NCI-H128 (cell line): Measurements from ENCODE around the gene SLC7A14.

Source experiments
- DNase-seq: peaks from one replicate; lab custom pipeline; 2025; ENCODE audit not compliant: unreplicated experiment; lab: John Stamatoyannopoulos, UW

The SLC7A14 gene

DNA sequence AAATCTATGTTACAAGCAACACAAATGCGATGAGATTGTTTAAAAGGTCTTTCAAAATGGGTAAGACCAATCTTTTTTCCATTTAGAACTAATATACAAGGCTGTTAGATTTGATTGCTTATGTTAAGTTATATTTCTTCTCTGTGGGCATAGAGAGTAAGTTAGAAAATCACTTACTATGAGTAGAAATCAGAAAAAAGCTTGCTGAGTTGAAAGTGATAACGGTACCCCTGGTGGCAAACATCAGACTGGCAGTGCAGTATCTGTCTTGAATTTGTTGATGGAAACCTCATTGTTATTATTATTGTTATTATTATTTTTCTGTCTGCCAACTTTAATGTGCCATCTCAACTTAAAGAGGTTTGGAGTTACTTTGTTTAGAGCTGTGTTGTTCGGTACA is 154.8 kb downstream of the SLC7A14 start:
- DNase-seq: no peak

DNA sequence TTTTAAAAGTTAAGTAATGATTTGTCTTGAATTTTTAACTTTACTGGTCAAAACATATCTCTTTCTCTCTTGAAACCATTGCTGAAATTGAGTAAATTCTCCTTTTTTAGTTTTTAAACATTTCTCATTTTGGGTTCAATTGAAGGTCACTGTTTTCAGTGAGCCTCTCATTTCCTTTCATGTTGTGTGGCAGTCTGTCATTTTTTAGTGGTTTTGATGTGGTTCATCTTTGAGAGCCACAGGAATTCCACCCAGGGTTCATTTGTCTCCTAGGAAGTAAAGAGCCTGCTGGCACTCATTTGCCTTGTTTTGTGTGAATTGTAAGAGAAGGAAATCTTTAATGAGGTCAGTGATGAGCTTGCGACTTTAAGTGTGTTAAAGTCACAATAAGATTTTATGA is 156.8 kb downstream of the SLC7A14 start:
- DNase-seq: no peak

DNA sequence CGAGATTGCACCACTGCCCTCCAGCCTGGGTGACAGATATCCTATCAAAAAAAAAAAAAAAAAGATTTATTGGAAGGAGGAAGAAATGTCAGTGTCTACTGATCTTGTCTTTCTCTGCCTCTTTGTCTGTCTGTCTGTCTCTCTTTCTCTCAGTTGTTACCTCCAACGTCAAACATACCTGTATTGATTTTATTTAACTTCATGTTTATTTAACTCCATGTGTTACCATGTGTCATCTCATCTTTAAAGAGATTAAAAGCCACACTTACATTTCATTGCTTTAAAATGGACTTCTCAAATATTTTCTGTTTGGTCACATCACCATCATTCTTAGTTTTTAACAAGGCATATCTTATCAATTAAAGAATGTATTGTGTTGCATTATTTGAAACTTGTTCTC is 157.8 kb downstream of the SLC7A14 start:
- DNase-seq: no peak

DNA sequence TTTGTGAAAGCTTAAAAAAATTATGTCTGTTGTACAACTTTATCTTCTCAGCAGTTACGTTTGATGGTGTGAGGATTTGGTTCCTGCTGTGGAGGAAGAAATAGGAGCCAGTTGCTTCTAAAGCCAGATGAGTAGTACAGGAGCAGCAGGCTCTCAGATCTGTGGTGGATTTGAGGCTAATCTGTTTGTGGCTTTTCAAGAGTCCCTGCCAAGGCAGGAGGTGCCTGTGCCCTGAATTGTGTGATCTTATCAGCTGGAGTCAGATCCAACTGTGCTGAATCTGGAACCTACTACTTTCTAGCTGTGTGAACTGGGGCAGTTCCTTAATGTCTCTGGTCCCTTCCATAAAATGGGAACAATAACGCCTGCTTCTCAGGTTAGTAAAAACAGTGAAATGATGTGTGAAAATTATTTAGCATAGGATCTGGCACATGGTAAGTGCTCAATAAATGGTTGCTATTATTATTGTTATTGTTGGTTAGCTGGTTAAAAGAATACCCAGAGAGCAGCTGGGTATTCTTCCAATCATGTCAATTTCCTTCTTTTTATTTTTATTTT is 159.6 kb downstream of the SLC7A14 start:
- DNase-seq: no peak

DNA sequence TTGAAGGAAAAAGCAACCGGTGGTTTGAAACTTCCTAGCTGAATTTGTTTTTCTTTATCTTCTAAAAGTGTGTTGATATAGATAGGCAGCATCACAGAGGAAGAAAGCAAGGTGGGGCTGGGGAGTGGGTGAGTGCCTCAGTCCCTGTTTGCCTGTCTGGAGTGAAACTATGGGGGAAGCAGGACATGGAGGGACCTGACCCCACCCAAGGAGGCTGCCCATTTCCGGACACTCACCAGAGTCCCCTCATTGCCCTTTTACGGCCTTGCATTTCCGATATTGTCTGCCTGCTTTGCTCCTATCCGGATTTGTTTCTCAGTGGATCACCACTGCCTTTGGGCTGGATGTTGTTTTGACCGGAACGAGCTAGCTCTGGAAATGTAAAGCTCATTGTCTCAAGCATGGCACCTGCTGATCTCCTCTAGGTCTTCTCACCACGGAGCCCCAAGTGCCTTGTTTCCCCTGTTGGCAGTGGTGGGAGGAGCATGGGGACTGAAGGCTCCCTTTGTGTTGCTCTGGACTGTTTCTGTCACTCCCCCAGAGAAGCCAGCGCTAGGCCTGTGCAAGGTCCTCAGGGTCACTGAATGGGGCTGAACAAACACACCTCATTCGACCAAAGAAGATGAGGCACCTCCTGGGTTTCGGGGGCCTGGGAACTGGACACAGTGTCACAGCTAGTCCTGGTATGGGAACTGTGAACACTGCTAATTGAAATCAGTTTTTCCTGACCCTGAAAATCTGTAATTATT is 160.2 kb downstream of the SLC7A14 start:
- DNase-seq: no peak

DNA sequence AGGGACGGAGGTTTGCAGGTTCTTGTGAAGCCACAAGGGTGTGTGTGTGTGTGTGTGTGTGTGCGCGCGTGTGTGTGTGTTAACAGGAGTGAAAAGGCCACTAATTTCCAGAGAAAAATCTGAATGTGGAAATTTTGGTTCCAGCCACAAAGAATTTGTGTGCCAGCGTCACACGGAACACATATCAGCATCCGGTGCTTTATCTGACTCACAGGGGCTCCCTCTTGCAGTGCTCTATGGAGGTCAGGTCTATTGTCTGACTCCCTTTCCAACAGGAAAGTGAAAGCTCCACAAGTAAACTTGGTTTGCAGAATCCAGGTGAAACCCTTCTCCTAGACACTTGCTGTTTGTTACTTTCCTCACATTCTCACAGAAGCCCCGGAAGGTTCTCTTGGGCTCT is 161.0 kb downstream of the SLC7A14 start:
- no peak for DNase-seq

DNA sequence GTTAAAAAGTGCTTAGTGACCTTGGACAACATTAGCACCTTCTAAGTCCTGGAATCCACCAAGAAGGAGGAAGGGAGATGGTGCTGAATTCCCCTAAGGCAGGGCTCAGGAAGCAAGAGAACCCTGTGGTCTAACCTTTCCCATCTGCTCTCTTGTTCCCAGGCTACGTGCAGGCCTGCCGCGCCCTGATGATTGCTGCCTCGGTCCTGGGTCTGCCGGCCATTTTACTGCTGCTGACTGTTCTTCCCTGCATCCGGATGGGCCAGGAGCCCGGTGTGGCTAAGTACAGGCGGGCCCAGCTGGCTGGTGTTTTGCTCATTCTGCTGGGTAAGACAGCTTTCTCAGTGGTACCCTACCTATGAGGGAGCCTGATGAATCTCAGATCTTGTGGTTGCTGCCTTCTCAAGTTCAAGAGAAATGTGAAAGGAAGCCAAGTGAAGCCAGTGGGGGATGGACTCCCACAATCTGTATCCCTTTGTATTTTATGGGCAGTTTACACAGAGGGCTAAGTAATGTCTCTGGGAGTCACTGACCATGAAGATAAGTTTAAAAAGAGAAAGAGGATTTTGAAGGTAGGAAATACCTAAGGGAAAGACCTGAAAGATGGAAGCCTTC is 162.8 kb downstream of the SLC7A14 start:
- no peak for DNase-seq

DNA sequence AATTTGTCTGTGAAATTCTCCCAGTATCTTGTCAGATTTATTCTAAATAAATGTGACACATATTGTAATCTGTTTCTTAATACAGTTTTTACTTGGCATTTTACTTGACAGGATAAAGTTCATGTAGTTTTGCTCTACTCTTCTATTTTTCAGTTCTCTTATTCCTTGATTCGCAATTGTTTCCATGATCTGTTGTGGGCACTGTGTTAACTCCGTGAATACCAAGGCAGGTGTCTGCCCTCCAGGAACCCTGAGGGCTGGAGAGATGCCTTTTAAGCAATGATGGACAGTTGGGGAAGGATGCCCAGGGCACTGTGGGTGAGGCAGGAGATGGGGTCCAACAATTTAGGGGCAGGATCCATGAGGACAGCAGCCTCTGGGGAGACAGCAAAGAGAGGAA is 164.1 kb downstream of the SLC7A14 start:
- no peak for DNase-seq

DNA sequence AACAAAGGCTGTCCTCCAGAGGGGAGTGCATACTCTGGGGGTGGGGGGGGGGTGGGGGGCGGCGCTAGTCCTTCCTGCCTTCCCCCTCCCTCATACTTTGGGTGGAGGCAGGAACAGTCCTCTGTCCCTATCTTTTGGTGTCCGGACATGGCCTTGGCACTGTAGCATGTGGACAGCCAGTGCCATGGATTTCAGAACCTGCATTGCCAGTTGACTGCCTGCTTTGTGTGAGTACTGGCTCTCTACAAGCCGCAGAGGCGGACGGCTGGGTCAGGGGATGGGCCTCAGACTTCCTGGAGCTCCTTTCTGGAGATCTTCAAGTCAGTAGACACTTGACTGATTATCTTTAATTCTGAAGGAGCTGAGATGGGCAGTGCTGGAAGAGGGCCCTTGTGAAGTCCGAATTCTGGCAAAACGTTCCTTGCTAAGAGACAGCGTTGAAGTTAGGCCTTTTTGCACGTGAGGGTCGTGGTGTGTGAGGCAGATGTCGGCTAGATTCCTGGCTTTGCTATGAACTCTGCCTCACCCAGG is 164.7 kb downstream of the SLC7A14 start:
- DNase-seq: no peak

DNA sequence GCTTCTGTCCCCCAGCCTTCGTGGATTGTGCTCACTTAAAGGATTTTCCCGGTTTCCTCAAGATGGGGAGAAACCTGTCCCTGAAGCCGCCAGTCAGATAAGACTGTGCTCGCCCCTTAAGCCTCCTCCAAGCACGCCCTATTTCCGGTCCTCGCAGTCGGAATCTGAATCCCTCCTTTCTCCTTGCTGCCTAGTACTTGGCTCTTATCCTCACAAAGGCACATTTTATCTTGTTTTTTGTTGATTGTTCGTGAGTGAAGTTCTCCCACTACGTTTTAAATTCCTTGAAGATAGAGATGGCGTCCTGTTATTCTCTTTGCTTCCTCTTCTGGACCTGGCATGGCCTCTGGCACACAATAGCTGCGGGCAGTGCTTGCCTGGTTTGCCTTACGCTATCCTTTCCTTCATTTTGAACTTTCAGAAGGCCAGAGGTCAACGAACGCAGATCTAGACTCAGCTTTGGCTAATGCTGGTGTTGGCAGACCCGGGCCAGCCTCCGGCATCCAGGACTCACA is 165.5 kb downstream of the SLC7A14 start:
- DNase-seq: no peak

DNA sequence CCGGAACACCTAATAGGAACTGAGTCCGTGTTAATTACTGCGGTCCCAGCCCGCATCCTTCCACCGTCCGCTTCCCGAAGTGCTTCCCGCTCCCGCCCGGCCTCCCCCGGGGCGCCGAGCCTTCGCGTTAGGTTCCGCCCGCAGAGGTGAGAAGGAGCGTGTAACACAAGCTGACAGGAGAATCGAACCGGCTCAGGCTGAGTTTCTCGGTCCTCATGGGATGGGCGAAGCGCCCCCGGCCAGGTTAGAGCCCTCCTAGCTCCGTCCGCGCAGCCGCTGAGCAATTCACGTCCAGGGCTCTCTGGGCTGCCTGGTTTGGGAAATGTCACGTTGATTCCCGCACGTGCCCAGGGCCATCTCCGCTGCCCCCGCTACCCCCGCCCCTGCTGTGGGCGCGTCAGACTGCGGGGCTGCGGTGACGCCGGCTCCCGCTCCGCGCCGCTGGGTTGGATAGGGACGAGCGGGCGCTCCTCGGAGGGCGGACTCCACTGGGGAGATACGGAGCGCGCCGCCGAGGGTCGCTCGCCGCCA is 166.3 kb downstream of the SLC7A14 start:
- DNase-seq: no peak

DNA sequence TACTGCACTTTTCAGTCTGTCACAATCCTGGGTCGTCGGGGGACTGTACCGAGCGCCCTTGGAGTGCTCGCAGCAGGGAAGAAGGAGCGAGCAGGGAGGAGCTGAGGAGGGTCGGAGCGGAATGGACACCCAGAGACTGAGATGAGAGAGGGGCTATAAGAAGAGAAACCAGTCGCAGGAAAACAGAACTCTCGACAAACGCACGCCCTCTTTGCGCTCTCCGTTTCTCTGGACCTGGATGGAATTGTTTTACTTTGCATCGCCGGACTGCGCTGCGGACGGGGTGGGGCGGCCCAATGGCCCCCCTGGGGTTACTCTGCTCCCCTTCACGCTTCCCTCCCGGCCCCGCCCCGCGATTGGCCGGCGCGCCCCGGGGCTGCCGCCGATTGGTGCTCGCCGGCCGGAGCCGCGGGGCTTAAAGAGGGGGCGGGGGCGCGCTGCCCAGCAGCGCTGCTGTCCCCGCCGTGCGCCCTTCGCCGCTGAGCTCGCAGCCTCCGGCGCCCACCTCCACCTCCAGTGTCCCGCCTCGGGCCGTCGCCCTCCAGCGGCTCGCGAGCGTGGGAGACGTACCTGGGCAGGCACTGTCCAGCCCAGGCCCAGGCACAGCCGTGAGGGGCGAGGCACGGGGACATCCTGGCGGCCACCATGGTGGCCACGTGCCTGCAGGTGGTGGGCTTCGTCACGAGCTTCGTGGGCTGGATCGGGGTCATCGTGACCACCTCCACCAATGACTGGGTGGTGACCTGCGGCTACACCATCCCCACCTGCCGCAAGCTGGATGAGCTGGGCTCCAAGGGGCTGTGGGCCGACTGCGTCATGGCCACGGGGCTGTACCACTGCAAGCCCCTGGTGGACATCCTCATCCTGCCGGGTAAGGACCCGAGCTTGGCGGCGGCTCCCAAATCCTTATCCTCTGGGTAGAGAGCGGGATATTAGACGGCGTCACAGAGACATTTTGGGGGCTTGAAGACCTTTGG is 167.2 kb downstream of the SLC7A14 start, which contains the start of gene CLDN11:
TSS of gene CLDN11 (plus strand) at position 447 of the 977 bp plus-strand sequence. CDS start at position 646, 199 bp downstream.
- DNase-seq: no peak

DNA sequence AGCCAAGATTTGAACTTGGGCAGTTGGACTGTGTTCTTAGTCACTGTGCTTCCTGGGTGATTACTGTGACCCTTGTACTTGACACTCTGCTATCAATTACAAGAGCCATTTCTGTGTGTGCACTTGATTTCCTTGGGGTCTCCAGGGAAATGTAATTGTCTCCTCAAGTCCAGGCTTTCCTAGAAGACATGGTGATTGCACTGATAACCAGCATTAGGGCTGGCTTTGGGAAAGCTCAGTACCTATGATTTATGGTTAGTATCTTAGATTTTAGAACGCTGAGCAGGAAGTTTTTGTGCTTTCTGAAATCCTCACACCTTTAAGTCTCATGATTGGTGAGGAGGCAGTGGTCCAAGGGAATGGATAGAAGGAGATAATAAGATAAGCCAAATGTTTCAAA is 168.8 kb downstream of the SLC7A14 start:
- DNase-seq: no peak

DNA sequence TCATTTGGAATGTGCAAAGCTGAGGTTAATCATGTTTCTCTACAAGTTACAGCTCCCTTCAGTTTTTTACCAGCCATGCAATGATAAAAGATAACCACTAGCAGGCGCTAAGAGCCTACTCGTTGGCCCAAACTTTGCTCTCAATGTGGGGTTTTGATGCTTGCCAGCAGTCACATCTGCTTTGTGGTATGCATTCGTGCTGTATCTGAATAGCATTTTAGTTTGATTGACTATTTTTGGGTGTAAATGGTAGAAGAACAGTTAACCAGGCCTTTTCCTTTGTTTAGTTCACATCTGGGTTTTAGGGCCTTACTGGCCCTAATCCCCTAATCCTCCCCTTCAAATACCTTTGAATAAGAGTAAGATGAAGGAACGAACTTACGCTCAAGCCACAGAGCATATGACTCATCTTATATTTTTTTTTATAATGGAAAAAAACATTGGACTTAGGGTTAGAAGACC is 171.6 kb downstream of the SLC7A14 start:
- peak; percentile 44 for DNase-seq

DNA sequence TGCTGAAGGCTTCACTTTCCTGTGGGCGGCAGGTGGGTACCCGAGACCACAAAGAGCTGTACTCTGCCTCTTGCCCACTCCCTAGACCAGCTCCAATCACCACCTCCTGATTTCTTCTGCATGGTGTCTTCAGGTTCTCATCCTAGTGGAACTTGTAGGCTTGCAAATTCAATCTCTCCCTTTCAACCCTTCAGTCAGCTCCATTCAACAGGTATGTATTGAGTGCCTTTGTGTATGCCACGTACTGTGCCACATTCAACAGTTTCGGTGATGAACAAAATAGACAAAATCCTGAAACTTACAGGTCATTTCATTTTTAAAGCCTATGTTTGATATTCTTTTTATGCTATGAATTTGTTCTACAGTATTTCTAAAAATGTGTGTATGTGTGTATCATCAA is 172.6 kb downstream of the SLC7A14 start:
- no peak for DNase-seq

DNA sequence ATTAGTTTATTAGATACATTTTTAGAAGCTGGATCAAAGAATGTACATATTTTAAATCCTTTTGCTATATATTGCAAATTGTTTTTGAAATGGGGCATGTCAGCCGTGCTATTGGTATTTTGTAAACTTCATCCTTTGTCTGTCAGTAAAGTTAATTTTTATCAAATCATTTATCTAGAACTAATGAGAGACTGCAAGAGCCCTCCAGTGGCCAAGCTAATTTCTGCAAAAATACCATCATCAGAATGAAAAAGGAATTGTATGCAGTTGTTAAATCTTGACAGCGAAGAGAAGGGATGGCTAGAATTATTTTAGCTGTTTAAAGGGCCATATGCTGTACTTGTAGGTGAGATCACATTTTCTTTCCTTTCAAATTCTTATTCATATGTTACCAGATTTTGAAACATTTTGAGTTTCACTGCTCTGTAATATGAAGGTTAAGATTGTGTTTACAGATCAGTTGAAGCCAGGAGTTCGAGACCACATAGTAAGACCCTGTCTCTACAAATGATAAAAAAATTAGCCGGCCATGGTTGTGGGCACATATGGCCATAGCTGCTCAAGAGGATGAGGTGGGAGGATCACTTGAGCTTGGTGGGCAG is 175.3 kb downstream of the SLC7A14 start:
- no peak for DNase-seq
